Tibial nerve (tissue), 4 donors: ENCODE results near the gene MRPL44.

Experiments used
- EP300 ChIP-seq, 2 donors: sonication (generic); formaldehyde crosslinking; IDR thresholded peaks; one replicate each; pipeline ENCODE4 v1.6.1; 2017; ENCODE audit warnings: antibody characterized with exemption in 2 of 2, mild to moderate bottlenecking in 1 of 2
- TF ChIP-seq, protein P1 (sequence below), 5 experiments: fragments of 200-600 bp in 3 of 5; fragments of 450-650 bp in 2 of 5; sonication (generic) in 3 of 5; IDR thresholded peaks; one replicate each; pipeline ENCODE4 v1.5.1; 2016 to 2019; ENCODE audit warnings: antibody characterized with exemption in 5 of 5, mild to moderate bottlenecking in 3 of 5, moderate library complexity in 2 of 5

DNA sequence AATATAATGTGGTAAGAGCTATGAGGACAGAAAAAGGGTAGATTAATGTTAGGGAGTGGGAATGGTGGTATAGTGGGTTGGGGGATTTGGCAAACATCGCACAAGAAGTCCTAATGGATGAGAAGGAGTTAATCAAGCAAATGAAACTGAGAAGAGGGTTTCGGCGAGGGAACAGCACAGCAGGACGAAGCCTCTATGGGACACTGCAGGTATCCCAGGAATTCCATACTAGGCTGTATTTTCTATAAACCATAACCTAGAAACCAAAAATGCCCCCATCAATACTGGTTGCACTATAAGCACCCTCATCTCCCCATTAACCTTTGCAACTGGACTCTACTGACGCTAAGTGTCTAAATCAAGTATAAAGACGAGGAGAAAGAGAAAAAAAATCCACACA is 22.4 kb upstream of the MRPL44 start:
- TF ChIP-seq, protein P1, sequence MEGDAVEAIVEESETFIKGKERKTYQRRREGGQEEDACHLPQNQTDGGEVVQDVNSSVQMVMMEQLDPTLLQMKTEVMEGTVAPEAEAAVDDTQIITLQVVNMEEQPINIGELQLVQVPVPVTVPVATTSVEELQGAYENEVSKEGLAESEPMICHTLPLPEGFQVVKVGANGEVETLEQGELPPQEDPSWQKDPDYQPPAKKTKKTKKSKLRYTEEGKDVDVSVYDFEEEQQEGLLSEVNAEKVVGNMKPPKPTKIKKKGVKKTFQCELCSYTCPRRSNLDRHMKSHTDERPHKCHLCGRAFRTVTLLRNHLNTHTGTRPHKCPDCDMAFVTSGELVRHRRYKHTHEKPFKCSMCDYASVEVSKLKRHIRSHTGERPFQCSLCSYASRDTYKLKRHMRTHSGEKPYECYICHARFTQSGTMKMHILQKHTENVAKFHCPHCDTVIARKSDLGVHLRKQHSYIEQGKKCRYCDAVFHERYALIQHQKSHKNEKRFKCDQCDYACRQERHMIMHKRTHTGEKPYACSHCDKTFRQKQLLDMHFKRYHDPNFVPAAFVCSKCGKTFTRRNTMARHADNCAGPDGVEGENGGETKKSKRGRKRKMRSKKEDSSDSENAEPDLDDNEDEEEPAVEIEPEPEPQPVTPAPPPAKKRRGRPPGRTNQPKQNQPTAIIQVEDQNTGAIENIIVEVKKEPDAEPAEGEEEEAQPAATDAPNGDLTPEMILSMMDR (IDR thresholded peaks at IDR 0.05): no peak
- no peak for TF ChIP-seq EP300 (IDR thresholded peaks at IDR 0.05)
